Chondrocyte (in vitro differentiated cells): Measurements from ENCODE around the gene SLN. TPM values are rescaled to one million over a fixed set of nuclear protein-coding genes. Genes with fewer than 3 reads are reported as not detected.

ENCODE experiments used
- DNase-seq: peaks from one replicate; pipeline ENCODE4 v3.0.0; 2021; ENCODE audit warnings: mixed read lengths, low spot score
- H3K27ac Mint-ChIP-seq: one replicate; pipeline ENCODE4 v1.8.0; 2021; ENCODE audit warnings: mild to moderate bottlenecking, moderate library complexity, mixed read lengths; ENCODE audit not compliant: unreplicated experiment
- H3K27me3 Mint-ChIP-seq: 2 replicates; pipeline ENCODE4 v1.8.0; 2021; ENCODE audit warnings: low read depth, mixed read lengths
- H3K36me3 Mint-ChIP-seq: 2 replicates; pipeline ENCODE4 v1.8.0; 2021; ENCODE audit warnings: low read depth, mixed read lengths
- H3K4me1 Mint-ChIP-seq: 2 replicates; pipeline ENCODE4 v1.8.0; 2021; ENCODE audit warnings: low read depth, mild to moderate bottlenecking, mixed read lengths
- H3K4me3 Mint-ChIP-seq: one replicate; pipeline ENCODE4 v1.8.0; 2021; ENCODE audit warnings: mild to moderate bottlenecking, moderate library complexity, mixed read lengths; ENCODE audit not compliant: unreplicated experiment
- H3K9me3 Mint-ChIP-seq: 2 replicates; pipeline ENCODE4 v1.8.0; 2021; ENCODE audit warnings: low read depth, mixed read lengths
- total RNA-seq: library from RNA; stranded (reverse); gene quantifications from 3 replicates; pipeline ENCODE4 v1.2.1, GENCODE V29; 2021
- TF ChIP-seq, protein P1 (sequence below): fragments of 200-600 bp; sonication (generic); IDR thresholded peaks from 2 replicates; pipeline ENCODE4 v1.5.0; 2021; ENCODE audit warnings: antibody characterized with exemption, mild to moderate bottlenecking, moderate library complexity

The SLN gene
- total RNA-seq, 1 donor from 2014 or later: not detected

DNA sequence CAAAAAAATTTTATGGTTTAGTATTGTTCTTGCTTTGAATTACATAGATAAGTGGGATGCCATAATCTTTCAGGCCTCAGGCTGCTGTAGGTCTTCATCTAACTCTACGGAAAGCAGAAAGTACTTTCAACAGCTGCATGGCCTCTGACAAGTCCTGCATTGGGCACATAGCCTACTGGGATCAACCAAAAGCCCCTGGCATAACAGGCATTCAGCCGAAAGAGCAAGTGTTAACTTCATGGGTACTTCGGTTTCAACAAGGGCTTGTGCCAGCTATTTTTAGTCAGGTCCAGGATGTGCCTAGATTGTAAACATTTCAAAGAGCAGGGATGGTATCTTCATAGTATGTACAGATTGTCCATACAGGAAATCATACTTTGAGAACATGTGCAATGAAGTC is 3.1 kb downstream of the SLN start:
- Mint-ChIP-seq H3K27ac (no peak overlapping the region), H3K36me3 (no peaks in the 10 kb centered on the region), H3K9me3 (no peaks in the 10 kb centered on the region), H3K4me3 (no peak overlapping the region), H3K4me1 (peaks cover 2% of the 10 kb centered on the region), H3K27me3 (peaks cover 19% of the 10 kb centered on the region)
- no peak for DNase-seq
- TF ChIP-seq, protein P1, sequence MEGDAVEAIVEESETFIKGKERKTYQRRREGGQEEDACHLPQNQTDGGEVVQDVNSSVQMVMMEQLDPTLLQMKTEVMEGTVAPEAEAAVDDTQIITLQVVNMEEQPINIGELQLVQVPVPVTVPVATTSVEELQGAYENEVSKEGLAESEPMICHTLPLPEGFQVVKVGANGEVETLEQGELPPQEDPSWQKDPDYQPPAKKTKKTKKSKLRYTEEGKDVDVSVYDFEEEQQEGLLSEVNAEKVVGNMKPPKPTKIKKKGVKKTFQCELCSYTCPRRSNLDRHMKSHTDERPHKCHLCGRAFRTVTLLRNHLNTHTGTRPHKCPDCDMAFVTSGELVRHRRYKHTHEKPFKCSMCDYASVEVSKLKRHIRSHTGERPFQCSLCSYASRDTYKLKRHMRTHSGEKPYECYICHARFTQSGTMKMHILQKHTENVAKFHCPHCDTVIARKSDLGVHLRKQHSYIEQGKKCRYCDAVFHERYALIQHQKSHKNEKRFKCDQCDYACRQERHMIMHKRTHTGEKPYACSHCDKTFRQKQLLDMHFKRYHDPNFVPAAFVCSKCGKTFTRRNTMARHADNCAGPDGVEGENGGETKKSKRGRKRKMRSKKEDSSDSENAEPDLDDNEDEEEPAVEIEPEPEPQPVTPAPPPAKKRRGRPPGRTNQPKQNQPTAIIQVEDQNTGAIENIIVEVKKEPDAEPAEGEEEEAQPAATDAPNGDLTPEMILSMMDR: no peak

DNA sequence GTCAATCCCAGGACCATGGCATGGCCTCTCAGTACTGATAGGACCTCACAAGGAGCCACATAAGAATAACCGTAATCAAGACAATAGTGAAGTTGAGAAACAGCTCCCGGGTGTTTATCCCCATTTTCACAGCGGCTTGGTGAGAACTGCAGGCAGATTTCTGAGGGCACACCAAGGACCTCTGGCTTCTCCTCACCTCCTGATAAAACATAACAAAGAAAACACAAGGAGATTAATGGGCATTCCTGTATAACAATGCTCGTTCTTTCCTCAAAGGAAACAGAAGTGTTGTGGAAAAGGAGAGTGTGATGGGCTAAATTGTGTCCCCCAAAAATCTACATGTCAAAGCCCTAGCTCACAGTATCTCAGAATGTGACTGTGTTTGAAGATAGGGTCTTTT is 4.0 kb downstream of the SLN start:
- peaks cover 2% of the 10 kb centered on the region for H3K4me1 Mint-ChIP-seq

DNA sequence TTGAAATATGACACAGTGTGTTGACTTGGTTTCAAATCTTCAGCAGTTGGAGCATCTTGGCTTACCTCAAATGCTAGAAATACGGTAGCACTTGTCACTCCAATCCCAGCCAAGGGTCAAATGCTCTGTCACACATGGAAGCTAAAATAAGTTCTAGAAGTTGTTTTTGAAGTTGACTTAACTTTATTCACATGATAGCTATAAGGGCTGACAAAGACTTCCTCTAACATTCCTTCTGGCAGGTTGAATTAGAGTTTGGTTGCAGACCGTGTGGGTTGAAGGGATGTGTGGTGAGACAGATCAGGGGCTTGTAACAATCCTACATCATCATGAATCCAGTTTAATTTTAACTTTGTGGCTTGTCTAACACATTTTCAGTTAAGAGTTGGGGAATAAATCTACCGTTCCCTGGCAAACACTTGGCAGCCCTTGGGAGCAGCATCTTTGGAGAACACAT is 4.6 kb downstream of the SLN start:
- no peak overlapping the region for H3K27ac Mint-ChIP-seq
- no peak for DNase-seq
- TF ChIP-seq, protein P1: no peak
- H3K4me1 Mint-ChIP-seq: peaks cover 2% of the 10 kb centered on the region
- no peak overlapping the region for H3K4me3 Mint-ChIP-seq
- no peaks in the 10 kb centered on the region for H3K36me3 Mint-ChIP-seq
- H3K27me3 Mint-ChIP-seq: peaks cover 18% of the 10 kb centered on the region
- no peaks in the 10 kb centered on the region for H3K9me3 Mint-ChIP-seq

More for the DNA sequence above, 4.0 kb downstream of the SLN start:
- TF ChIP-seq, protein P1: no peak
- Mint-ChIP-seq H3K27me3 (peaks cover 22% of the 10 kb centered on the region), H3K36me3 (no peaks in the 10 kb centered on the region), H3K9me3 (no peaks in the 10 kb centered on the region), H3K4me3 (no peak overlapping the region), H3K27ac (no peak overlapping the region)
- no peak for DNase-seq

DNA sequence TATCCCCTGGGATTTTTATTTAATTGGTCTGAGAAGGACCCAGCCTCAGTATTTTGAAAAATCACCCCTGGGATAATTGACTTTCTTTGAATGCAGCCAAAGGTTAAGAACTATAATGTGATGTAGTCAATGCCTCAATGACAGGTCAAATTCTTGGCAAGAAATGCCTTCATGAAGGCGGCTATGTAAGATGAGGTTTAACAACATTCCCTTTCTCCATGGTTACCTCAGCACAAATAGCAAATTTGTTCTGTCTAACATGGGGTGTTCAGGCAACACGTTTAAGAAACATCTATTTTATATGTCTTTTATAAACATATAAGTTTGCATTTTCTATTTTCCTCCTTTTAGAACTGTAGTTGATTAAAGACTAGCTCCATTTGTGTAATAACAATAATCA is 5.3 kb downstream of the SLN start:
- no peaks in the 10 kb centered on the region for H3K36me3 Mint-ChIP-seq
- H3K4me1 Mint-ChIP-seq: peaks cover 2% of the 10 kb centered on the region
- no peak overlapping the region for H3K27ac Mint-ChIP-seq
- peaks cover 17% of the 10 kb centered on the region for H3K27me3 Mint-ChIP-seq
- DNase-seq: no peak
- H3K4me3 Mint-ChIP-seq: no peak overlapping the region
- no peaks in the 10 kb centered on the region for H3K9me3 Mint-ChIP-seq
- TF ChIP-seq, protein P1: no peak

DNA sequence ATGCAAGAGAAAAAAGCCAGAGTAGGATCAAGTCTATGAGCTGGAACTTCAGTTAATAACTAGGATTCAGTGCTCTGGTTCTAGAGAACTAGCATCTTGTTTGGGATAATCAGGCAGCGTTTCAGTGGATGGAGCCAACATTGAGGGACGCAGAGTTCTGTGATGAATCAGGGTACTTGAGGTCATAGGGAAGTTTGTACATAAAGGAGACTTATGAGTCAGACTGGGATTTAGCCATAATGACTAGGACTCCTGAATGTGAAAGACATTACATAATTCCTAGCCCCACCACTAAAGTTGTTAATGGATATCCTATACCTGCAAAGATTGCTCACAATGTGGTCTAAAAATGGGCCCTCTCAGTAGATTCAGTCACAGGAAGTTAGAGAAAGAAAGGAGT is 6.8 kb downstream of the SLN start:
- DNase-seq: no peak
- peaks cover 7% of the 10 kb centered on the region for H3K27me3 Mint-ChIP-seq

More for the DNA sequence above, 6.8 kb downstream of the SLN start:
- H3K27ac Mint-ChIP-seq: no peak overlapping the region
- peaks cover 2% of the 10 kb centered on the region for H3K4me1 Mint-ChIP-seq
- H3K9me3 Mint-ChIP-seq: no peaks in the 10 kb centered on the region
- H3K36me3 Mint-ChIP-seq: no peaks in the 10 kb centered on the region
- no peak overlapping the region for H3K4me3 Mint-ChIP-seq
- TF ChIP-seq, protein P1: no peak
